ENCODE measurements around the gene RNF115. TPM values are rescaled to one million over a fixed set of nuclear protein-coding genes. Genes with fewer than 3 reads are reported as not detected.

The RNF115 gene
- total RNA-seq, 1 experiment from 2014 or later: 9.5 TPM

- TF ChIP-seq FOSL1 (IDR thresholded peaks at IDR 0.05; ENCODE audit: low read depth): no peak
- no peak for TF ChIP-seq TCF7L2 (IDR thresholded peaks at IDR 0.05; ENCODE audit: borderline replicate concordance, extremely low read depth, insufficient read depth, insufficient read length)
- TF ChIP-seq SRF (IDR thresholded peaks at IDR 0.05; ENCODE audit: low read depth): no peak
Observed at GRCh38 chr1:145858238-145858900, 34.5 kb upstream of the RNF115 start (continued).

- intact Hi-C loops (cut with micrococcal nuclease): no loop called here
- H3K4me3 ChIP-seq (replicated peaks in 1 of 2; ENCODE audit: low read depth in 1 of 2, low read length in 2 of 2): no peak overlapping the region
- POLR2A ChIA-PET: interaction anchor here (1.6 kb wide), 1 partner anchor 31 kb away, joined by 4 read pairs; no protein-coding TSS in a partner anchor
- H3K27ac ChIP-seq (ENCODE audit: low read depth, low read length): no peak overlapping the region
- no peak for ATAC-seq
- no peaks in the 10 kb centered on the region for H3K9me2 ChIP-seq (ENCODE audit: insufficient read depth)
- DNase-seq (ENCODE audit: low read depth, low spot score): no peak
- BruUV-seq (replicated peaks): no TSS peak
- no peak overlapping the region for H2AFZ ChIP-seq (ENCODE audit: low read depth, low read length, poor library complexity, severe bottlenecking)
- peaks cover 0 to 29% of the 10 kb centered on the region in 2 experiments for H3K36me3 ChIP-seq (ENCODE audit: control insufficient read depth in 1 of 2, insufficient read depth in 2 of 2, low read length in 2 of 2)
- peaks cover 11 to 15% of the 10 kb centered on the region in 2 experiments; a peak in 3 of 4 replicates for H3K4me1 ChIP-seq (ENCODE audit: control insufficient read depth in 1 of 2, insufficient read depth in 2 of 2, low read length in 2 of 2)
- no peaks in the 10 kb centered on the region for H4K20me1 ChIP-seq (ENCODE audit: insufficient read depth)
- peaks cover 5% of the 10 kb centered on the region; the same call in 1 of the 2 replicates for H3K79me2 ChIP-seq (ENCODE audit: insufficient read depth, low read length)
- H3K9ac ChIP-seq (ENCODE audit: low read length): no peak overlapping the region
- peak overlapping the region; percentile 97; the same call in 1 of the 2 replicates for H3K4me2 ChIP-seq (ENCODE audit: low read length)
- no peaks in the 10 kb centered on the region for H3K9me3 ChIP-seq (ENCODE audit: control insufficient read depth in 1 of 2, insufficient read depth in 1 of 2, low read depth in 1 of 2, low read length in 2 of 2)
- CTCF ChIA-PET: interaction anchor here (4.2 to 6.6 kb wide), 2 partner anchors 11 to 34 kb away, joined by 36 to 87 read pairs; partner anchors contain the start of gene NUDT17
- no peak for TF ChIP-seq CEBPB (IDR thresholded peaks at IDR 0.05; ENCODE audit: low read depth)
- TF ChIP-seq ELF1 (IDR thresholded peaks at IDR 0.05; ENCODE audit: borderline replicate concordance, low read depth): no peak
- TF ChIP-seq ZNF274 (IDR thresholded peaks at IDR 0.05; ENCODE audit: low read depth, low read length): no peak
- TF ChIP-seq SRF (IDR thresholded peaks at IDR 0.05; ENCODE audit: low read depth): no peak
- TF ChIP-seq RAD21 (IDR thresholded peaks at IDR 0.05; ENCODE audit: low read depth): no peak
- TF ChIP-seq EZH2phosphoT487 (IDR thresholded peaks at IDR 0.05; ENCODE audit: borderline replicate concordance): no peak
- no peak for TF ChIP-seq JUND (IDR thresholded peaks at IDR 0.05)
- TF ChIP-seq YY1 (IDR thresholded peaks at IDR 0.05; ENCODE audit: extremely low read depth, insufficient replicate concordance, low read depth, low read length): no peak
- TF ChIP-seq EGR1 (IDR thresholded peaks at IDR 0.05; ENCODE audit: low read depth): no peak
- TF ChIP-seq EZH2 (IDR thresholded peaks at IDR 0.05): no peak
- TF ChIP-seq TCF7L2 (IDR thresholded peaks at IDR 0.05; ENCODE audit: borderline replicate concordance, extremely low read depth, insufficient read depth, insufficient read length): no peak
- TF ChIP-seq SIN3A (IDR thresholded peaks at IDR 0.05; ENCODE audit: low read depth): no peak
- no peak for TF ChIP-seq REST (IDR thresholded peaks at IDR 0.05; ENCODE audit: low read depth)
- no peak for TF ChIP-seq CTCF (IDR thresholded peaks at IDR 0.05 in 2 of 3, conservative IDR thresholded peaks at IDR 0.05 in 1 of 3; ENCODE audit: borderline replicate concordance in 1 of 3, insufficient read depth in 1 of 3, low read depth in 2 of 3, low read length in 2 of 3)
- TF ChIP-seq SP1 (IDR thresholded peaks at IDR 0.05; ENCODE audit: low read depth): no peak
- TF ChIP-seq FOSL1 (IDR thresholded peaks at IDR 0.05; ENCODE audit: low read depth): no peak
- no peak for TF ChIP-seq ZFX (IDR thresholded peaks at IDR 0.05)
- no peak for TF ChIP-seq POLR2A (IDR thresholded peaks at IDR 0.05; ENCODE audit: borderline replicate concordance, extremely low read depth, insufficient read depth, insufficient read length)
- RAD21 ChIA-PET (ENCODE audit: low non-redundant PET in 1 of 2, low total read pairs in 2 of 2, uncharacterized antibody in 2 of 2, unreplicated experiment in 2 of 2): no interaction called here
- H3K27me3 ChIP-seq (ENCODE audit: insufficient read depth, low read length): no peaks in the 10 kb centered on the region
Observed at GRCh38 chr1:145857170-145857569, 33.3 kb upstream of the RNF115 start.

Data from HCT116 (cell line).